ENCODE measurements around the gene XG. TPM values are rescaled to one million over a fixed set of nuclear protein-coding genes. Genes with fewer than 3 reads are reported as not detected.
"Not testable (repeated sequence)": the region's sequence is repeated elsewhere in the genome, so short reads cannot be mapped to it uniquely, and the experiment has no call there.

The XG gene
- total RNA-seq, 1 donor from 2014 or later: 0.41 TPM

DNA sequence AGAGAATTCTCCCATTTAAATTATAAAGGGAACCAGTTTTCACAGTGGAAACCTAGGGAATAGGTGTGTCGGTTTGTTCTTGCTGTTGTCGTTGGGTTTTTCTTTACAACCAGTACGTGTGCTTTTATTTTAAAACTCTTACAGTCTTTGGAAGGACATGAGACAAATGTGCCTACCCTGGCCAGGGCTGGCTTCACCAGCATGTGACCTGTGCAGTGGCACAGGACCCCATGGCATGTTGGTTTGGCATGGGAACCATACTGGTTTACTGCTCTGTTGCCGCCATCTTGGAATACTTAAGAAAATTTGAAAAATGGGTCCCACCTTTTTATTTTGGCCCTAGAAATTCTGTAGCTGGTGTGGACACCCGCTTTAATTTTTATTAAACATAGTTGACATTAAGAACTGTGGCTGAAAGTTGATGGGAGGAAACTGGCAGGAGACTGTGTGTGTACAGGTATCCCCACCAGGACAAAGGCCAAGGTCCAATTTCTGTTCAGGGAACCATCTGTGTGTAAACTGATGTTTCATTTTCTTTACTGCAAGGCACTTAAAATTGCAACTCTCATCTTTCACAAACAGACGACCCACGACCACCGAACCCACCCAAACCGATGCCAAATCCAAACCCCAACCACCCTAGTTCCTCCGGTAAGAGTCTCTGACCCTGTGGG is 31.9 kb upstream of the XG start:
- no peaks in the 10 kb centered on the region for H3K27me3 ChIP-seq (ENCODE audit: low read depth)
- no peak for DNase-seq
- peaks cover 99% of the 10 kb centered on the region for H3K36me3 ChIP-seq
- intact Hi-C loops (cut with DNase I): no loop called here
- no peaks in the 10 kb centered on the region for H3K9me3 ChIP-seq
- ATAC-seq: no peak
- H3K27ac ChIP-seq: no peak overlapping the region
- TF ChIP-seq, protein P1, sequence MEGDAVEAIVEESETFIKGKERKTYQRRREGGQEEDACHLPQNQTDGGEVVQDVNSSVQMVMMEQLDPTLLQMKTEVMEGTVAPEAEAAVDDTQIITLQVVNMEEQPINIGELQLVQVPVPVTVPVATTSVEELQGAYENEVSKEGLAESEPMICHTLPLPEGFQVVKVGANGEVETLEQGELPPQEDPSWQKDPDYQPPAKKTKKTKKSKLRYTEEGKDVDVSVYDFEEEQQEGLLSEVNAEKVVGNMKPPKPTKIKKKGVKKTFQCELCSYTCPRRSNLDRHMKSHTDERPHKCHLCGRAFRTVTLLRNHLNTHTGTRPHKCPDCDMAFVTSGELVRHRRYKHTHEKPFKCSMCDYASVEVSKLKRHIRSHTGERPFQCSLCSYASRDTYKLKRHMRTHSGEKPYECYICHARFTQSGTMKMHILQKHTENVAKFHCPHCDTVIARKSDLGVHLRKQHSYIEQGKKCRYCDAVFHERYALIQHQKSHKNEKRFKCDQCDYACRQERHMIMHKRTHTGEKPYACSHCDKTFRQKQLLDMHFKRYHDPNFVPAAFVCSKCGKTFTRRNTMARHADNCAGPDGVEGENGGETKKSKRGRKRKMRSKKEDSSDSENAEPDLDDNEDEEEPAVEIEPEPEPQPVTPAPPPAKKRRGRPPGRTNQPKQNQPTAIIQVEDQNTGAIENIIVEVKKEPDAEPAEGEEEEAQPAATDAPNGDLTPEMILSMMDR (IDR thresholded peaks at IDR 0.05): no peak
- H3K4me3 ChIP-seq: no peak overlapping the region
- no peaks in the 10 kb centered on the region for H3K4me1 ChIP-seq

DNA sequence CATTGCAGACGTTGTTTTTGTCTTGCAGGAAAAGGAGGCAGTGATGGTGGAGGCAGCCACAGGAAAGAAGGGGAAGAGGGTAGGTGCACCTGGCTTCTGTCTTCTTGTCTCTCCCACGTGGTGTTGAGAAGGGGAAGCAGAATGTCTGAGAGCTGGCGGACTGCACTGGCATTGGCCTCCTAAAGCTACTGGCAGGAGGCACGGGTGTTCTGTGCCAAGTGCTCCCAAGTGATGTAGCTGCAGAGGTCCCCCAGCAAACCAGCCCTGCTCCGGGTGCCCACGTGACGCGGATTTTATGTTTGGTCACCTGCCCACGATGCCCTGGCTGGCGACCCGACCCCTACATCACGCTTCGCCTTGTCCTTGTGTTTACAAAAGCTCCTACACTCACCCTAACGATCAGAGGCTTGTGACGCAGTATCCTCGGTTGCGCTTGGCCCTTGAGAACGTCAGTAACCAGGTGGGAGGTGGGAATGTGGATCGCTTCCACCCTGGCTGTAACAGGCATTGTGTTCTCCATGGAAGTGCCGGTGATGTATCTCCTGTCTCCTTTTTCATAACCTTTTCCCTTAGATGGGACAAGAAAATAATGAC is 28.5 kb upstream of the XG start:
- no peaks in the 10 kb centered on the region for H3K9me3 ChIP-seq
- H3K27ac ChIP-seq: no peak overlapping the region
- H3K4me1 ChIP-seq: no peaks in the 10 kb centered on the region
- H3K36me3 ChIP-seq: peaks cover 99% of the 10 kb centered on the region
- intact Hi-C loops (cut with DNase I): no loop called here
- TF ChIP-seq, protein P1 (IDR thresholded peaks at IDR 0.05): no peak
- ATAC-seq: no peak
- H3K27me3 ChIP-seq (ENCODE audit: low read depth): no peaks in the 10 kb centered on the region
- no peak for DNase-seq
- H3K4me3 ChIP-seq: no peak overlapping the region

DNA sequence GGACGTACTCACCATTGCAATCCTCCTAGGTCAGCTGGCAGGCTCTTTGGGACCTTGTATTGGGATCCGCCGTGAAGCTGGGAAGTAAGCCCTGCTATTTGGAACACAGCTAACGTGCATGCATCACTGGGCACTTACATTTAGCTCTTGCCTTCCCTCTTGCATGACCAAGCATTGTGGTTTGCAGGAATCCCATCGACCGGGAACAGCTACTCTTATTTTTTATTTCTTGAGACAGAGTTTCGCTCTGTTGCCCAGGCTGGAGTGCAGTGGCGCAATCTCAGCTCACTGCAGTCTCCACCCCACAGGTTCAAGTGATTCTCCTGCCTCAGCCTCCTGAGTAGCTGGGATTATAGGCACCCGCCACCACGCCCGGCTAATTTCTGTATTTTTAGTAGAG is 24.6 kb upstream of the XG start:
- H3K27me3 ChIP-seq (ENCODE audit: low read depth); H3K4me1 ChIP-seq; H3K9me3 ChIP-seq; H3K4me3 ChIP-seq; ATAC-seq; intact Hi-C loops (cut with DNase I); H3K27ac ChIP-seq; DNase-seq: not testable (repeated sequence)
- peaks cover 98% of the 10 kb centered on the region for H3K36me3 ChIP-seq

- intact Hi-C loops (cut with DNase I): no loop called here
- Histone ChIP-seq H3K36me3 (peaks cover 91% of the 10 kb centered on the region), H3K4me3 (no peak overlapping the region), H3K27ac (no peak overlapping the region), H3K27me3 (ENCODE audit: low read depth) (no peaks in the 10 kb centered on the region), H3K9me3 (no peaks in the 10 kb centered on the region), H3K4me1 (no peaks in the 10 kb centered on the region)
- TF ChIP-seq, protein P1 (IDR thresholded peaks at IDR 0.05): no peak
- DNase-seq: no peak
- ATAC-seq: no peak
Observed at GRCh38 chrX:2732076-2732475, 19.8 kb upstream of the XG start.

DNA sequence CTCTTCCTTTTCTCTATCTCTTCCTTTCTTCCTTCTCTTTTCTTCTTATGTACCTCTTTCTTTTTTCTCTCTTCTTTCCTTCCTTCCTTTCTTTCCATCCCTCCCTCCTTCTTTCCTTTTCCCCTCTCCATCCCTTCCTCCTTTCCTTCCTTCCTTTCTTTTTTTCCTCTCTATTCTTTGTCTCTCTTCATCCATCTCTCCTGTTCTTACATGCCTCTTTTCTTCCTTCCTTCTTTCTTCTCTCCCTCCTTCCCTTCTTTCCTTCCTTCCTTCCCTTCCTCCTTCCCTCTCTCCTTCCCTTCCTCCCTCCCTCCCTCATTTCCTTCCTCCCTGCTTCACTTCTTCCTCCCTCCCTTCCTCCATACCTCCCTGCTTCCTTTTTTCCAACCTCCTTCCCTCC is 19.2 kb upstream of the XG start:
- Histone ChIP-seq H3K27ac (no peak overlapping the region), H3K27me3 (ENCODE audit: low read depth) (no peaks in the 10 kb centered on the region), H3K9me3 (no peaks in the 10 kb centered on the region), H3K4me1 (no peaks in the 10 kb centered on the region), H3K4me3 (no peak overlapping the region), H3K36me3 (peaks cover 86% of the 10 kb centered on the region)
- ATAC-seq (no peak), DNase-seq (no peak)
- TF ChIP-seq, protein P1 (IDR thresholded peaks at IDR 0.05): no peak
- intact Hi-C loops (cut with DNase I): no loop called here

DNA sequence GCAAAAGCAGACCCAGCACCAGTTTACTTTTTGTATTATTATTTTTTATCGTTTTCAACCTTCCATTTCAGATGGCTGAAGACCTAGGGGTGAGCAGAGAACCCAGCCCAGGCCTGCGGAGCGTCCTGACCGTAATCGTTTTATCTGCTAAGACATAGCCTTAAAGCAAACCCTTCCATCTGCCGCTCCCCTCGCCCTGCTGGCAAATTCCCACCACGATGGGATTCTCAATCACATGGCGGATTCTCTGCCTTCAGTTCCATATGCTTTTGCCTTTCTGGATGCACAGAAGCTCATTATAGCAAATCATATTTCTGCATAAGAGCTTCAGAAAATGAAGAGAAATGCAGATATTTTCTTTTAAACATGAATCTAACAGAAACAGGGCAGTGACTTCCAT is 18.6 kb upstream of the XG start:
- DNase-seq: no peak
- TF ChIP-seq, protein P1 (IDR thresholded peaks at IDR 0.05): no peak
- H3K36me3 ChIP-seq: peaks cover 86% of the 10 kb centered on the region

More for the DNA sequence above, 18.6 kb upstream of the XG start:
- Histone ChIP-seq H3K4me1 (no peaks in the 10 kb centered on the region), H3K4me3 (no peak overlapping the region), H3K27me3 (ENCODE audit: low read depth) (no peaks in the 10 kb centered on the region), H3K9me3 (no peaks in the 10 kb centered on the region), H3K27ac (no peak overlapping the region)
- ATAC-seq: no peak
- intact Hi-C loops (cut with DNase I): no loop called here

Data from lower lobe of right lung (tissue), 2 donors.